HPDE6-E6E7 (cell line): ENCODE results near the gene SPIRE1.
"Not testable (repeated sequence)": the region's sequence is repeated elsewhere in the genome, so short reads cannot be mapped to it uniquely, and the experiment has no call there.

Source experiments
- DNase-seq: peaks from one replicate; pipeline ENCODE4 v3.0.0; 2011; ENCODE audit warnings: missing footprints; ENCODE audit errors: extremely low spot score

The SPIRE1 gene

GRCh38 chr18:12598181-12598930 is 59.6 kb downstream of the SPIRE1 start:
- no peak for DNase-seq

GRCh38 chr18:12597760-12598159 is 60.1 kb downstream of the SPIRE1 start:
- DNase-seq, result peak; percentile 49

GRCh38 chr18:12595571-12596255 is 62.2 kb downstream of the SPIRE1 start:
- DNase-seq, result no peak

GRCh38 chr18:12593866-12594265 is 64.0 kb downstream of the SPIRE1 start:
- no peak for DNase-seq

- no peak for DNase-seq
Measured at GRCh38 chr18:12592597-12593127, 65.2 kb downstream of the SPIRE1 start.

- no peak for DNase-seq
Measured at GRCh38 chr18:12589448-12589847, 68.5 kb downstream of the SPIRE1 start.

- no peak for DNase-seq
Measured at GRCh38 chr18:12586956-12587355, 71.0 kb downstream of the SPIRE1 start.

GRCh38 chr18:12585218-12585617 is 72.7 kb downstream of the SPIRE1 start:
- DNase-seq, result no peak

GRCh38 chr18:12580630-12581342 is 77.1 kb downstream of the SPIRE1 start:
- DNase-seq, result no peak

GRCh38 chr18:12579775-12580174 is 78.1 kb downstream of the SPIRE1 start:
- no peak for DNase-seq

- DNase-seq, result no peak
Measured at GRCh38 chr18:12577848-12578247, 80.1 kb downstream of the SPIRE1 start.

GRCh38 chr18:12574494-12575185 is 83.3 kb downstream of the SPIRE1 start:
- no peak for DNase-seq

- no peak for DNase-seq
Measured at GRCh38 chr18:12571630-12572029, 86.3 kb downstream of the SPIRE1 start.

GRCh38 chr18:12569791-12570190 is 88.1 kb downstream of the SPIRE1 start:
- no peak for DNase-seq

- DNase-seq, result no peak
Measured at GRCh38 chr18:12567849-12568248, 90.1 kb downstream of the SPIRE1 start.

GRCh38 chr18:12564861-12565260 is 93.0 kb downstream of the SPIRE1 start:
- no peak for DNase-seq

- DNase-seq, result no peak
Measured at GRCh38 chr18:12564378-12564777, 93.5 kb downstream of the SPIRE1 start.

- DNase-seq, result not testable (repeated sequence)
Measured at GRCh38 chr18:12560600-12560999, 97.3 kb downstream of the SPIRE1 start.

- DNase-seq, result no peak
Measured at GRCh38 chr18:12559319-12559718, 98.6 kb downstream of the SPIRE1 start.

GRCh38 chr18:12556946-12557806 is 100.7 kb downstream of the SPIRE1 start:
- DNase-seq, result no peak
